HG02938 (cell line): ENCODE data around the gene ZFY.
A peak's percentile ranks its signal among the peaks of the same experiment; 100 is the strongest.

Experiments
- ATAC-seq: cut with Tn5 transposase; IDR thresholded peaks from one replicate; pipeline ENCODE4 v1.9.1; 2021; ENCODE audit warnings: mild to moderate bottlenecking, moderate library complexity; ENCODE audit not compliant: unreplicated experiment

Gene ZFY

DNA sequence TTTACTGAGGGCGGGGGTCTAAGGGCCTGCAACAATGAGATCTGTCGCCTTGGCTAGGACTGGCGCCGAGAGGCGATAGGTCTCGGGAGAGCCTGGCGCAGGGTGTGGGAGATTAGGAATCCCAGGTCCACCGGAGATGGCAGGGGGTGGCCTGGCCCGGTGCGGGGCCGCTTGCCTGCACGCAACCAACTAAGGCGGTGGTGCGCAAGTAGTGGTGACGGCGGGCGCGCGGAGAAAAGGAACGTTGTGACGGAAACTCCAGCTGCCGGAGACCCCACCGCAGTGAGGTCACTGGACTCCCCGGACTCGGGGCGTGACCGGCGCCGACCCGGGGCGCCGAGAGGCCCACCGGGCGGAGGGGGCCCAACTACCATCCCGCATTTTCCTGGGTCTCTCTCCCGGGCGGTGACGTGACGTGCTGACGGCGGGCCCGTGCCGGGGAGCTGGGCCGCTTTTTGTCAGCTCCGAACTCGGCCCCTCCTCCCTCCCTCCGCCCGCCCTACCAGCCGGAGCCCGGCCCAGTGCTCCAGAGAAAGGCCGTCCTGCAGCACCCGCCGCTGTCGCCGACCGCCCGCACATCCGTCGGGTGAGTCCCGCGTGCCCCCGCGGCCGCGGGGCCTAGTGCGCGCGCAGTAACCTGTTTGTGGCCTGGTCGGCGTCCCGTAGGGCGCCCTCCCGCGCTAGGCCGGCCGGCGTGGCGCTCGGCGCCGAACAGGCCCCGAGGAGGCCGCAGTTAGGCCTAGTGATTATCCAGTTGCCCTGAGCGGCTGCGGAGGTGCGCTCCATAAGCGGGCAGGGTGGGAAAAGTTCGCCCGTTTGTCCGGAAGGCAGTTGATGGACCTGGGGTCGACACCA is at the start of gene ZFY:
Gene ZFY, plus strand, starts transcription at position 521 of the 855 bp plus-strand sequence. CDS start 18,556 bp downstream, outside the sequence.
- peak; percentile 27 for ATAC-seq

DNA sequence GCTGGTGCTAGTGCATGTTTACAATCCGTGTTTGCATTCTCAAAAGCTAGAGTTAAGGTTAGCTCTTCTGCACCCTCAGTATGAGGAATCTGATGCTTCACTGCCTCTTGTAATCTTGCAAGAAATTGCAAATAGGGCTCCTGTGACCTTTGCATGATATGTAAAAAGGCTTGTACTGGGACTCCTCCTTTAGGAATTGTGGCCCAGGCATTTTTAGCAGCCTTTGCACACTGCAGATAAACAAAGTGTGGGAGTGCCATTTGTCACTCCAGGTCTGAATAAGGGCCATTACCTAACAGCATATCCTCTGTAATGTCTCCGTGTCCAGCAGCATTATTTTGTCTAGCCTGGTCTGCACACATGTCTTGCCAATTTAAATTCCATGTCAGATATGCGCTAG is 49.3 kb upstream of the ZFY start:
- no peak for ATAC-seq

DNA sequence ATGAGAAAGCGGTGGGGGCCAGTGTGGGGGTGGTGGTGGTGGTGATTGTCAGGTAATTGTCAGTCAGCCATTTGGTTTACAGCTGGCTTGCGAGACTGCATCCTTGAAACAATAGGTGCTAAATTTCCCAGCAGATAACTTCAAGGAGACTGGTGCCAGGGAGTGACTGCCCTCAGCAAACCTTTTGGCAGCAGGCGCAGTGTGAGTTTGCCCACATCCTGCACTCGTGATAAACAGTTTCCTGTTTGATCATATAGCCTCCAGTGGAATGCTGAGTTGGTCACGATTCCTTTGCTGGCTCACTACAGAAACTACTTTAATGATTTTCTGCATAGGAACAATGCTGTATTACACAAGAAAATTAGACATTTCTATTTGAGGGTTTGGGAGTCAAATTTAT is 47.8 kb upstream of the ZFY start:
- no peak for ATAC-seq

DNA sequence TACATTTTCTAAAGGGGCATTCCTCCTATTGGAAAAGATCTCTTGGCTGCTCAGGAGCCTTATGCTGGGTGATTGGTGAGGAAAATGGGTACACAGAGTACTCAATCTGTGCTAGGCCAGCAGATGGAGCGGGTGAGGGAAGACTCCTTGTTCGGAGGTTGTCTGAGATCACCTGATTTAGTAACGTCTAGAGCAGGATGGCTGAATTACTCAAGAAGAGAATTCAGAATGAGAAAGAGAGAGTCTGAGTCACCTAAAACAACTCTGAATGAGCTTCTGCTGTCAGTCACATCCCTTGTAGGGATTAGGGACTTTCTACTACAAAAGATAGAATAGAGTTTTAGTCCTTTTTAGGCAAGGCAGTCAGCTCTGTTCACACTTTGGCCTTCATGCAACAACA is 47.2 kb upstream of the ZFY start:
- peak; percentile 85 for ATAC-seq

- ATAC-seq: no peak
Observed at GRCh38 chrY:2893471-2893870, 41.7 kb upstream of the ZFY start.

- no peak for ATAC-seq
Observed at GRCh38 chrY:2896050-2896449, 39.1 kb upstream of the ZFY start.

GRCh38 chrY:2907356-2907755 is 27.8 kb upstream of the ZFY start:
- ATAC-seq: no peak

DNA sequence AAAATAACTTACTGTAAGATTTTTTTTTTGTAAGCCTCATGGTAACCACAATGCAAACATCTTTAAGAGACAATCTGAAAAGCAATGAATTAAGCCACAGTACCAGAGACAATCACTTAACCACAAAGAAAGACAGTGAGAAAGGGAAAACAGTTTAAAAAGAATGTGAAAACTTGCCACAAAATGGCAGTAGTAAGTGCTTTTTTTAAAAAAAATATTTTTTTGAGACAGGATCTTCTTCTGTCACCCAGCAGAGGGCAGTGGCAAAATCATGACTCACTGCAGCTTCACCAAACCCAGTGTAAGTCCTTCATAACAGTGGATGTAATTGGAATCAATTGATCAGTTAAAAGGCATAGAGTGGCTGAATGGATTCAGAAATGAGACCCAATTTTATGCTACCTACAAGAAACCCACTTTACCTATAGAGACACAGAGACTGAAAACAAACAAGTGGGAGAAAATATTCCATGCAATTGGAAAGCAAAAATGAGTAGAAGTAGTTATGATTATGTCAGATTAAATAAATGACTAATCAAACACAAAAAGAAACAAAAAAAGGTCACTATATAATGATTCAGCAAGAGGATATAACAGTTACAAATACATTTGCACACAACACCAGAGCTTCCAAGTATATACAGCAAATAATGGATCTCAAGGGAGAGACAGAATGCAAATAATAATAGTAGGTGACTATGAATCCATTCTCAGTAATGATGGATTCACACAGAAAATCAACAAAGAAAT is 21.9 kb upstream of the ZFY start:
- peak; percentile 77 for ATAC-seq

DNA sequence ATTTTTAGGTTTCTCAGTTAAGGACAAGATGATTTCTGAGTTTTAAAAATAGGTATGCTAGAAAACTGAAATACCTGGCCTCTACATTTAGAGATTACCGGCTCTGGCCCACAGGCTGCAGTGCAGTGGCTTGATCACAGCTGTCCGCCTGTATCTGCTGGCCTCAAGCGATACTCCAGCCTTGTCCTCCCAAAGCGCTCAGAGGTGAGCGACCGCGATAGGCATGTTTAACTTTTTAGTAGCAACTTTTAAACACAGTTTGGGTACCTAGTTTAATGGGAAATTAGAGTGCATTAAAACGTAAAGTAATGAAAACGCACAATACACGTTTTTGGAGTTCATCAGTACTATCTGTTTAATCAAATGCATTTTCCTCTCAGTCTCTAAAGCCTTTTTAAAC is 1.1 kb upstream of the ZFY start:
- no peak for ATAC-seq

DNA sequence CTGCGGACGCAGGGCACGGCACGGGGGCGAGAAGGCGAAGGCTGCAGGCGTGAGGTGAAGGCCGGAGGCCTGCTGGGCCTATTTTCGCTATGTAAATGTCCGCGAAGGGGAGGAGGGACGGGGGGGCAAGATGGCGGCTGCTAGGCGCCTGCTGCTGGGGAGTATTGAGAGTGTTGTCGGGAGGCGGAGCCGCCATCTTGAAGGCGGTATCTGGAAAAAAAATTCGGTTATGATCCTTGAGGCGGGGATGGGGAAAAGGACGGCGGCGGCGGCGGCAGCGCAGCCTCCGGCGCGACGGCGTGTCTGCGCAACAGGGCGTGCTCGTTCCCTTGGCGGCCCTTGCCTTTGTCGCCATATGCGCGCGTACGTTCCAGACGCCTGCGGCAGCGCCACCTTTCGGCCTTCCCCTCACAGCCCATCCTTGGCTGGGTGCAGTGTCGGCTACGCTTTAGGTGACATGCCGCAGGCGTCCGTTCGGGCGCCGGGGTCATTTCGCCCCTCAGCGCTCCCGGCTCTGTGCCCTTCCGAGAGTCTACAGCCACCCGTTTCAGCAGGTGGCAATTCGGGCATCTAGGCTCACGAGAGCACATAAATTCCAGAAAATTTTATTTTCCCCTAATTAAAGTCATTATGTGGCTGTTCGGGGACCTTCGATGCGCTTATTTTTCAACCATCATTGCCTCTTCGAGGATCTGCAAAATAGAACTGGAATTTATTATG is 695 bp downstream of the ZFY start:
- ATAC-seq: peak; percentile 70

GRCh38 chrY:2936436-2936750 is 1.2 kb downstream of the ZFY start:
- ATAC-seq: no peak

- no peak for ATAC-seq
Observed at GRCh38 chrY:2937149-2937548, 2.0 kb downstream of the ZFY start.

DNA sequence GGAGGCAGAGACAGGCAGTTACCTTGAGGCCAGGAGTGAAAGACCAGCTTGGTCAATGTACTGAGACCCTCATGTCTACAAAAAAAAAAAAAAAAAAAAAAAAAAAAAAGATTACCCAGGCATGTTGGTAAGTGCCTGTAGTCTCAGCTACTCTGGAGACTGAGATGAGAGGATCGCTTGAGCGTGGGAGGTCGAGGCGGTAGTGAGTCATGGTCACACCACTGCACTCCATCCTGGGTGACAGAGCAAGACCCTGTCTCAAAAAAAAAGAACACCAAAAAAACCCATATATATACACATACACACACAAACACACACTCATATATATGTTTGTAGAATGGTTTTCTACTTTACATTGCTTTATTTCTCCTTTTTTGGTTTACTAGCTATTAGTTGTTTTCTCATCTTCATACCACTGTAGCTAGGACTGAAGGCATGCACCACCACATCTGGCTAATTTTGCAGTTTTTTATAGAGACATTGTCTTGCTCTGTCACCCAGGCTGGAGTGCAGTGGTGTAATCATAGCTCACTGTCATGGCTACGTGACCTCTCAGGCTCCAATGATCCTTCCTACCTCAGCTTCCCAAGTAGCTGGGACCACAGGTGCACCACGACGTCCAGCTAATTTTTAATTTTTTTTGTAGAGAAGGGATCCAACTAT is 14.5 kb downstream of the ZFY start:
- ATAC-seq: peak; percentile 74

- ATAC-seq: peak; percentile 55
Observed at GRCh38 chrY:2950655-2951054, 15.5 kb downstream of the ZFY start.

GRCh38 chrY:2952912-2953311 is 17.7 kb downstream of the ZFY start:
- no peak for ATAC-seq

DNA sequence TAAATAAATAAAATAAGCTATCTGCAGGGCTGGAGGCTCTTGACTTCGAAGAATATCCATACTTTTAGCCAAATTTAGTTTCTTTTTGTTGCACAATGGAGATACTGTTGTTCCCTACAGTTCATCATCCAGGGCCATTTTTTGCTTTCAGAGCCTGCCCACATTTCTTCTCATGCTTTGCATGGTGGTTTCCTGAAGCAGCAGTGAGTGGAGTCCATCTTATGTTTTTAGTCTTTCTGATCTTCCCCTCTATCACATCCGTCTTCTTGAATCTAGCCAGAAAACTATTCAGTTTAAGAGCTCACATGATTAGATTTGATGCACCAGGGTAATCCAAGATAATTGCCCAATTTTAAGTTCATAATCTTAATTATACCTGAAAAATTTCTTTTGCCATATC is 19.6 kb downstream of the ZFY start:
- ATAC-seq: no peak

- ATAC-seq: no peak
Observed at GRCh38 chrY:2955561-2955960, 20.4 kb downstream of the ZFY start.

- ATAC-seq: no peak
Observed at GRCh38 chrY:2962061-2962460, 26.9 kb downstream of the ZFY start.

GRCh38 chrY:2964814-2965213 is 29.6 kb downstream of the ZFY start:
- ATAC-seq: no peak

DNA sequence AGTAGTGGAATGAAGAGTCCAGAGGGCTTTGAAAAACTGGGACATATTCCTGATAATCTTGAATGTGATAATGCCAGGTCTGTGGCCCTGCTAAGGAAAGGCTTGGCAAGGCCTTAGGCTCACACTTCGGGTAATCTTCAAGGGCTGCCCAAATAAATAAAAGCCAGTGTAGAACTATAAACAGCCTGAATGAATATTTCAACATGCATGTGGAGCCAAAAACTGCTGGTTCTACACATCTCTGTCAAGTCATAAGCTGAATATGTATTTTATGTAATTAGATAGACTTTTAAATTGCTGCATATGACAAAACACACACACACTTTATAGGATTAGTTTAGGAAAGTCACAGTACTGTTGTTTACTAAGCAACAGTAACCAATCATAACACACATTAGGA is 30.4 kb downstream of the ZFY start:
- ATAC-seq: no peak

GRCh38 chrY:2969561-2969960 is 34.4 kb downstream of the ZFY start:
- ATAC-seq: no peak
